ENCODE data around the gene SORBS2. TPM values are rescaled to one million over a fixed set of nuclear protein-coding genes. Genes with fewer than 3 reads are reported as not detected.
"Not testable (repeated sequence)": the region's sequence is repeated elsewhere in the genome, so short reads cannot be mapped to it uniquely, and the experiment has no call there.

The SORBS2 gene, protein sequence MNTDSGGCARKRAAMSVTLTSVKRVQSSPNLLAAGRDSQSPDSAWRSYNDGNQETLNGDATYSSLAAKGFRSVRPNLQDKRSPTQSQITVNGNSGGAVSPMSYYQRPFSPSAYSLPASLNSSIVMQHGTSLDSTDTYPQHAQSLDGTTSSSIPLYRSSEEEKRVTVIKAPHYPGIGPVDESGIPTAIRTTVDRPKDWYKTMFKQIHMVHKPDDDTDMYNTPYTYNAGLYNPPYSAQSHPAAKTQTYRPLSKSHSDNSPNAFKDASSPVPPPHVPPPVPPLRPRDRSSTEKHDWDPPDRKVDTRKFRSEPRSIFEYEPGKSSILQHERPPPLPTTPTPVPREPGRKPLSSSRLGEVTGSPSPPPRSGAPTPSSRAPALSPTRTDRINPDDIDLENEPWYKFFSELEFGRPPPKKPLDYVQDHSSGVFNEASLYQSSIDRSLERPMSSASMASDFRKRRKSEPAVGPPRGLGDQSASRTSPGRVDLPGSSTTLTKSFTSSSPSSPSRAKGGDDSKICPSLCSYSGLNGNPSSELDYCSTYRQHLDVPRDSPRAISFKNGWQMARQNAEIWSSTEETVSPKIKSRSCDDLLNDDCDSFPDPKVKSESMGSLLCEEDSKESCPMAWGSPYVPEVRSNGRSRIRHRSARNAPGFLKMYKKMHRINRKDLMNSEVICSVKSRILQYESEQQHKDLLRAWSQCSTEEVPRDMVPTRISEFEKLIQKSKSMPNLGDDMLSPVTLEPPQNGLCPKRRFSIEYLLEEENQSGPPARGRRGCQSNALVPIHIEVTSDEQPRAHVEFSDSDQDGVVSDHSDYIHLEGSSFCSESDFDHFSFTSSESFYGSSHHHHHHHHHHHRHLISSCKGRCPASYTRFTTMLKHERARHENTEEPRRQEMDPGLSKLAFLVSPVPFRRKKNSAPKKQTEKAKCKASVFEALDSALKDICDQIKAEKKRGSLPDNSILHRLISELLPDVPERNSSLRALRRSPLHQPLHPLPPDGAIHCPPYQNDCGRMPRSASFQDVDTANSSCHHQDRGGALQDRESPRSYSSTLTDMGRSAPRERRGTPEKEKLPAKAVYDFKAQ (N-terminal part only)
- 33.2 and 33.6 TPM in 2 replicates for total RNA-seq
- long read RNA-seq, partial matches to known transcripts = 20 of 83 reads
- long read RNA-seq, other reads (novel, unspliced or antisense) = 61 of 83 reads

DNA sequence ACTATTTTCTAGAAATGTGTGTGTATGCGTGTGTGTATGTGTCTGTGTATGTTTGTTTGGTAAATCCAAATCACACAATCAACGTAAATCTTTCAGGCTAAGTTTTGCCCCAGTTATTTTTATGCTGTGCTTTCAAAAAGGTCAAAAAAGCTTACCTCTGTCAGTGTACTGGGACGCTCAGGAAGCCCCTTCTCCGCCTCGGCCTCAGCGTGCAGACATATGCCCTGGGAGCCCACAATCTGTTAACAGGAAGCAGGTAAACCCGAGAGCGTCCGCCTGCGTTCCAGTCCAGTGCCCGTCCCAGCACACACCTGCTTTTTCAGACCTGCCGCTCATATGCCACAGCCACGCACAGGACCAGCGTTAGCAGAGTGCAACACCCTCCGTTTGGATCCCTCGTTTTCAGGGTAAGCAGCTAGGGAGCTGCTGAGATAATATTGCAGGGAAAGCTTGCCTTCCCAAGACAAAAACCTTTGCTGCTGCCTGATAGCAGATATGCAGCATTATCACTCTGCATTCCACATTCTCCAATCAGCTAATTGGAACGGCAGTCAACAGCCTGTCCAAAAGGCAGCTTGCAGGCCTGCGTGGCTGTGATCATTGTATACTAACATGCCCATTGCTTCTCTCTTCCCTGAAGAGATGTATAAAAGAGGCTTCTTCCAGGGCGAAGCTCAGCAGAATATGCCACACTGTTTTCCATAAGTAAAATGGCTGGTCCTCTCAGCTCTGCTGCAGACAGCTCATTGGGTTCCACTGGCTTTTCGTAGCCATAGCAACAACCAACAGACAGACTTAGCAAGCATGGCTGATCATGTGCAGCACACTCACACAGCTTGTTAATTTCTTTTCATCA is at the start of gene SORBS2:
Gene SORBS2, minus strand, starts transcription at position 686 of the 856 bp plus-strand sequence. CDS start 121,623 bp downstream, outside the sequence.
- Mint-ChIP-seq H3K4me1 (ENCODE audit: unreplicated experiment) (peaks cover 24% of the 10 kb centered on the region), H3K27ac (ENCODE audit: unreplicated experiment) (peak within 1 kb of the TSS; percentile 21), H3K4me3 (ENCODE audit: unreplicated experiment) (peak within 1 kb of the TSS; percentile 47), H3K9me3 (ENCODE audit: unreplicated experiment) (no peaks in the 10 kb centered on the region), H3K27me3 (ENCODE audit: unreplicated experiment) (no peaks in the 10 kb centered on the region), H3K36me3 (ENCODE audit: unreplicated experiment) (no peaks in the 10 kb centered on the region)
- DNase-seq (ENCODE audit: extremely low spot score, unreplicated experiment) = no peak
- TF ChIP-seq, protein P1, sequence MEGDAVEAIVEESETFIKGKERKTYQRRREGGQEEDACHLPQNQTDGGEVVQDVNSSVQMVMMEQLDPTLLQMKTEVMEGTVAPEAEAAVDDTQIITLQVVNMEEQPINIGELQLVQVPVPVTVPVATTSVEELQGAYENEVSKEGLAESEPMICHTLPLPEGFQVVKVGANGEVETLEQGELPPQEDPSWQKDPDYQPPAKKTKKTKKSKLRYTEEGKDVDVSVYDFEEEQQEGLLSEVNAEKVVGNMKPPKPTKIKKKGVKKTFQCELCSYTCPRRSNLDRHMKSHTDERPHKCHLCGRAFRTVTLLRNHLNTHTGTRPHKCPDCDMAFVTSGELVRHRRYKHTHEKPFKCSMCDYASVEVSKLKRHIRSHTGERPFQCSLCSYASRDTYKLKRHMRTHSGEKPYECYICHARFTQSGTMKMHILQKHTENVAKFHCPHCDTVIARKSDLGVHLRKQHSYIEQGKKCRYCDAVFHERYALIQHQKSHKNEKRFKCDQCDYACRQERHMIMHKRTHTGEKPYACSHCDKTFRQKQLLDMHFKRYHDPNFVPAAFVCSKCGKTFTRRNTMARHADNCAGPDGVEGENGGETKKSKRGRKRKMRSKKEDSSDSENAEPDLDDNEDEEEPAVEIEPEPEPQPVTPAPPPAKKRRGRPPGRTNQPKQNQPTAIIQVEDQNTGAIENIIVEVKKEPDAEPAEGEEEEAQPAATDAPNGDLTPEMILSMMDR (IDR thresholded peaks at IDR 0.05) = no peak

DNA sequence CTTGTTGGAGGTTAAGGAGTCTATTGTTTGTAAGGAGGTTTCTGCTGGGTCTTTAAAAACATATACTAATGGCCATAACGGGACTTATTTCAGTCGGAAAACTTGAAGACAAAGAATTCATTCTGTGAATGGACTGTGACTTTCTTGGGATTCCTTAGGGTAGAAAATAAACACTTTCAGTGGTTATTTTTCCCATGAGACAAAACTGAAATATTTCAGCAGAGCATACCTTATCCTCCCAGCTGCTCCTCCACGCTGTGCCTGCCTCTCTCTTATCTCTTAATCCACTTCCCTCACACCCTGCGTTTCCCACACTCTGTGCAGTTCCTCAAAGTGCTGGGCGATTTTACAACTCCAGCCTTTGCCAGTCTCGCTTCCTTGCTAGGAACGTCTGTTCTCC is 47.1 kb upstream of the SORBS2 start:
- Mint-ChIP-seq H3K36me3 (ENCODE audit: unreplicated experiment) (peaks cover 7% of the 10 kb centered on the region), H3K27me3 (ENCODE audit: unreplicated experiment) (no peaks in the 10 kb centered on the region), H3K4me1 (ENCODE audit: unreplicated experiment) (peaks cover 29% of the 10 kb centered on the region), H3K9me3 (ENCODE audit: unreplicated experiment) (peaks cover 9% of the 10 kb centered on the region), H3K27ac (ENCODE audit: unreplicated experiment) (peak overlapping the region; percentile 49), H3K4me3 (ENCODE audit: unreplicated experiment) (no peak overlapping the region)
- TF ChIP-seq, protein P1 (IDR thresholded peaks at IDR 0.05) = no peak
- DNase-seq (ENCODE audit: extremely low spot score, unreplicated experiment) = no peak

DNA sequence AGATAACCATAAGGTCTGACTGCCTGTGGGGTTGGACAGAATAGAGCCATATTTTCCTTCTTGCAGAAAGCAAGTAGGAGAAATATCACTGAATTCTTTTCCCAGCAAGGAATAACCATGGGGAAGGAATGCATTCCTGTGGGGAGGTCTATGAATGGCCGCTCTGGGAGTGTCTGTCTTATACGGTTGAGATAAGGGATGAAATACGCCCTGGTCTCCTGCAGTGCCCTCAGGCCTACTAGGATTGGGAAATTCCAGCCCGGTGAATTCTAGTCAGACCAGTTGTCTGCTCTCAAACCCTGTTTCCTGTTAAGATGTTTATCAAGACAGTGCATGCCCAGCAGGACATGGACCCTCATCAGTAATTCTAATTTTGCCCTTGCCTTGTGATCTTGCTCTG is 45.6 kb upstream of the SORBS2 start:
- H3K4me1 Mint-ChIP-seq (ENCODE audit: unreplicated experiment) = peaks cover 30% of the 10 kb centered on the region
- not testable (repeated sequence) for DNase-seq (ENCODE audit: extremely low spot score, unreplicated experiment); H3K36me3 Mint-ChIP-seq (ENCODE audit: unreplicated experiment); H3K27ac Mint-ChIP-seq (ENCODE audit: unreplicated experiment); H3K4me3 Mint-ChIP-seq (ENCODE audit: unreplicated experiment); H3K9me3 Mint-ChIP-seq (ENCODE audit: unreplicated experiment); H3K27me3 Mint-ChIP-seq (ENCODE audit: unreplicated experiment)

DNA sequence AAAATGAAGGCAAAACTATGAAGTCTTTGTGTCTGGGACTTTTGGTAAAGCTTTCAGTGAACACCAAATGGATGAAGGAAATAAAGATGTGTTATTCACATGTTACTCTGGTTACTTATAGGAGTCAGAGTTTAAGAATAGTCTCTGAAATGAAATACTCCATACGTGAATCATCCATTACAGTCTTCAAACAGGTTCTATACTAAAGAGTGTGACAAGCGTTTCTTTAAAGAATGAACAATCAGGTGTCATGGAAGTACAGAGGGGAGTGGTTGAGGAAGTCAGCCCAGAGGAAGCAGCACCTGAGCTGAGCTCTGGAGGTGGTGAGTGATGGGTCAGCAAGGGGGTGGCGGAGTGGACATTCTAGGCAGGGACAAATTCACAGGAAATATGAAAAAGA is 41.8 kb upstream of the SORBS2 start:
- Mint-ChIP-seq H3K36me3 (ENCODE audit: unreplicated experiment) (peaks cover 7% of the 10 kb centered on the region), H3K27ac (ENCODE audit: unreplicated experiment) (no peak overlapping the region), H3K4me3 (ENCODE audit: unreplicated experiment) (no peak overlapping the region), H3K9me3 (ENCODE audit: unreplicated experiment) (peaks cover 13% of the 10 kb centered on the region), H3K27me3 (ENCODE audit: unreplicated experiment) (no peaks in the 10 kb centered on the region), H3K4me1 (ENCODE audit: unreplicated experiment) (peaks cover 28% of the 10 kb centered on the region)
- no peak for DNase-seq (ENCODE audit: extremely low spot score, unreplicated experiment)
- TF ChIP-seq, protein P1 (IDR thresholded peaks at IDR 0.05) = no peak

DNA sequence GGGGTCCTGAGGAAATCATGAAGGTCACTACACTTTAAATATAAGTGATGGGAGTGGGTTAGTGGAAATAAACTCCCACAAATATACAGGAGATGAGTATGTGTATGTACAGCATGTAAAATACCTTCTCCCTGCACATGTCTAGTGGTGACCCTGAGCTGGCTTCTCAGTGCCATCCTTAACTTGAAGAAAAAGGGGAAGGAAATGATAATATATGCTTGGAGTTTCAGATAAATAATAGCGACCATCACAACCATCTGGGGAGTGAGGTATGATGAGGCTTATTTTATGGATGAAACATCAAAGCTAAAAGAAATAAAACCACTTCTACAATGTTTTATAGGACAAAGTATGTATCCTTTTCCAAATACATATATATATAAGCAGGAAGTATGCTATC is 41.0 kb upstream of the SORBS2 start:
- TF ChIP-seq, protein P1 (IDR thresholded peaks at IDR 0.05) = no peak
- H3K27me3 Mint-ChIP-seq (ENCODE audit: unreplicated experiment) = no peaks in the 10 kb centered on the region
- H3K4me3 Mint-ChIP-seq (ENCODE audit: unreplicated experiment) = no peak overlapping the region
- DNase-seq (ENCODE audit: extremely low spot score, unreplicated experiment) = no peak
- no peak overlapping the region for H3K27ac Mint-ChIP-seq (ENCODE audit: unreplicated experiment)
- H3K4me1 Mint-ChIP-seq (ENCODE audit: unreplicated experiment) = peaks cover 26% of the 10 kb centered on the region
- peaks cover 9% of the 10 kb centered on the region for H3K9me3 Mint-ChIP-seq (ENCODE audit: unreplicated experiment)
- H3K36me3 Mint-ChIP-seq (ENCODE audit: unreplicated experiment) = peaks cover 1% of the 10 kb centered on the region

Measured in osteocyte (in vitro differentiated cells).